Putamen (tissue), 1 donor: ENCODE measurements around the gene RHO.

Source experiments
- DNase-seq: peaks from one replicate; pipeline ENCODE4 v3.0.0-alpha.2; 2016; ENCODE audit warnings: low spot score

RHO gene

GRCh38 chr3:129559565-129560079, 31.2 kb downstream of the RHO start:
- no peak for DNase-seq

- no peak for DNase-seq
These were observed 31.9 kb downstream of the RHO start for GRCh38 chr3:129560269-129560787.

- DNase-seq = peak; percentile 39
These were observed 32.6 kb downstream of the RHO start for GRCh38 chr3:129560911-129561594.

- no peak for DNase-seq
These were observed 33.3 kb downstream of the RHO start for GRCh38 chr3:129561619-129562248.

- DNase-seq = no peak
These were observed 34.4 kb downstream of the RHO start for GRCh38 chr3:129562803-129563202.

- no peak for DNase-seq
These were observed 34.9 kb downstream of the RHO start for GRCh38 chr3:129563332-129563731.

- DNase-seq = no peak
These were observed 35.6 kb downstream of the RHO start for GRCh38 chr3:129563850-129564535.

GRCh38 chr3:129564981-129565644, 36.7 kb downstream of the RHO start:
- no peak for DNase-seq

- no peak for DNase-seq
These were observed 37.5 kb downstream of the RHO start for GRCh38 chr3:129565902-129566301.

GRCh38 chr3:129567176-129567705, 38.8 kb downstream of the RHO start:
- DNase-seq = no peak

- DNase-seq = no peak
These were observed 39.5 kb downstream of the RHO start for GRCh38 chr3:129567939-129568338.

GRCh38 chr3:129569856-129570255, 41.4 kb downstream of the RHO start:
- no peak for DNase-seq

- DNase-seq = no peak
These were observed 43.4 kb downstream of the RHO start for GRCh38 chr3:129571605-129572547.

- no peak for DNase-seq
These were observed 44.2 kb downstream of the RHO start for GRCh38 chr3:129572603-129573002.

GRCh38 chr3:129573493-129573892, 45.1 kb downstream of the RHO start:
- DNase-seq = no peak

GRCh38 chr3:129574206-129574605, 45.8 kb downstream of the RHO start:
- DNase-seq = no peak

- DNase-seq = no peak
These were observed 47.0 kb downstream of the RHO start for GRCh38 chr3:129575233-129575996.

GRCh38 chr3:129575997-129576384, 47.6 kb downstream of the RHO start:
- no peak for DNase-seq

- DNase-seq = no peak
These were observed 48.3 kb downstream of the RHO start for GRCh38 chr3:129576514-129577352.
